NB4 (cell line): ENCODE measurements around the gene ZNF318.
A peak's percentile ranks its signal among the peaks of the same experiment; 100 is the strongest.
"Not testable (repeated sequence)": the region's sequence is repeated elsewhere in the genome, so short reads cannot be mapped to it uniquely, and the experiment has no call there.

Source experiments
- DNase-seq: peaks from one replicate; pipeline ENCODE4 v3.0.0; 2010; ENCODE audit warnings: low read depth
- H3K4me3 ChIP-seq: one replicate; pipeline ENCODE4 v1.5.1; 2011; ENCODE audit warnings: mild to moderate bottlenecking, low read depth, low read length, moderate library complexity
- CTCF ChIP-seq: IDR thresholded peaks from one replicate; pipeline ENCODE4 v1.5.1; 2012; ENCODE audit warnings: low read depth, low read length
- MAX ChIP-seq: IDR thresholded peaks from 2 replicates; pipeline ENCODE4 v1.6.1; 2011; ENCODE audit warnings: low read depth, low read length
- MYC ChIP-seq: IDR thresholded peaks from 2 replicates; pipeline ENCODE4 v1.6.1; 2011; ENCODE audit warnings: low read depth, low read length
- POLR2A ChIP-seq: IDR thresholded peaks from 2 replicates; pipeline ENCODE4 v1.6.1; 2011; ENCODE audit warnings: mild to moderate bottlenecking; ENCODE audit not compliant: insufficient read length; ENCODE audit errors: extremely low read depth

Gene ZNF318

GRCh38 chr6:43396408-43397149 is 27.1 kb upstream of the ZNF318 start:
- peak; percentile 21 for DNase-seq
- no peak overlapping the region for H3K4me3 ChIP-seq
- TF ChIP-seq POLR2A (no peak), MYC (no peak), MAX (no peak), CTCF (no peak)

GRCh38 chr6:43395776-43396175 is 26.3 kb upstream of the ZNF318 start:
- no peak for DNase-seq

DNA sequence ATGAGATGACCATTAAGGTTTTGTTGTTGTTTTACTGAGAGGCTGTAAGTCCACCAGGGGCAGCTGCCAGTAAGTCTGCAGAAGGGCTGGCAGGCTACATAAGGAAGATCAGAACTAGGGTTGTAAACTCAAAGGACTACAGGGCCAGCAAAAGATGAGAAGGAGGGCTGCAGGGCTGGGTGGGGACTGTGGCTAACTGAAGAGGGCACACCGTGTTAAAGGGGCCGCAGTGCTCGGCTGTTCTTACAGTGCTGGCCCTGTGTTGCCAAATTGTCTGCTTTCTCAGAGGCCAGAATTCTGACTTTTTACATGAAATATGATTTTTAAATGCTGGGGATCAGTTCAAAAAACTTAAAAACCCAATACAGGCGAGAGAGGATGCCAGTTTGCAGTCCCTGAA is 25.5 kb upstream of the ZNF318 start:
- no peak overlapping the region for H3K4me3 ChIP-seq
- DNase-seq: no peak
- TF ChIP-seq MYC (no peak), MAX (no peak), POLR2A (no peak), CTCF (no peak)

More at GRCh38 chr6:43395776-43396175, 26.3 kb upstream of the ZNF318 start:
- TF ChIP-seq MAX (no peak), POLR2A (no peak), CTCF (no peak), MYC (no peak)
- H3K4me3 ChIP-seq: no peak overlapping the region

- TF ChIP-seq MYC: no peak
- no peak for TF ChIP-seq CTCF
- no peak for TF ChIP-seq MAX
- no peak for TF ChIP-seq POLR2A
- peak; percentile 22 for DNase-seq
- no peak overlapping the region for H3K4me3 ChIP-seq
These were observed 24.2 kb upstream of the ZNF318 start for GRCh38 chr6:43393602-43394001.

DNA sequence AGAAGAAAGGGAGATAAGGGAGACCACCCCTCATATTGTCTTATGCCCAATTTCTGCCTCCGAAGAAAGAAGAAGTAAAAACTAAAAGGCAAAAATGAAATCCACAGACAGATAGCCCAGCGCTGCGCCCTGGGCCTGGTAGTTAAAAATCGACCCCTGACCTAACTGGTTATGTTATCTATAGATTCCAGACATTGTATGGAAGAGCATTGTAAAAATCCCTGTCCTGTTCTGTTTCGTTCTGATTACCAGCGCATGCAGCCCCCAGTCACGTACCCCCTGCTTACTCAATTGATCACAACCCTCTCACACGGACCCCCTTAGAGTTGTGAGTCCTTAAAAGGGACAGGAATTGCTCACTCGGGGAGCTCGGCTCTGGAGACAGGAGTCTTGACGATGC is 23.7 kb upstream of the ZNF318 start:
- not testable (repeated sequence) for DNase-seq, H3K4me3 ChIP-seq

- no peak for TF ChIP-seq POLR2A
- TF ChIP-seq CTCF: no peak
- no peak for TF ChIP-seq MYC
- no peak for TF ChIP-seq MAX
- H3K4me3 ChIP-seq: peak overlapping the region; percentile 32
- peak; percentile 65 for DNase-seq
These were observed 22.1 kb upstream of the ZNF318 start for GRCh38 chr6:43391440-43392031.

DNA sequence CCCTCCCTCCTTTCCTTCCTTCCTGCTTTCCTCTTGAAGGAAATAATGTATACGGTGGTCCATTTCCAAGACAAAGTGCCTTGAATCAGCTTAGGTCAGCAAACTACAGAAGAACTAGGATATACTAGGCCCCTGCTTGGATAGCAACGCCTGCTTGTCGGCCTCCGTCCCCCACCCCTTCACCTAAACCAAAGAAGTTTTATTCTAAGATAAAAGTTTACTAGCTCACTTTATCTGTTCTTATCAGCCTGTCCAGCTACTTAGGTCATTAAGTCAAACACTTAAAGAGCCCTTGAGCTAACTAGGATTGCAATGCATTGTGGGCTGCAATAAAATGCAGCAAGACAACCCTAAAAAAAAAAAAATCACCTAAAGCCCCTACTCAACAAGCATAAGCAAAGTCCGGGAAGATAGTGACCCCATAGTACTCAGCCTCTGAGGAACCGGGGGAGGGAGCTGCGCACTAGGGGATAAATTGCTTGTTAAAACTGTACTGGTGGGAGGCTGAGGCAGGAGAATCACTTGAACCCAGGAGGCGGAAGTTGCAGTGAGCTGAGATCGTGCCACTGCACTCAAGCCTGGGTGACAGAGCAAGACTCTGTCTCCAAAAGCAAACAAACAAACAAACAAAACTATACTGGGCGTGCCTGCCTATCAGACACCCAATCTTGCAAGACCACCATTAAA is 21.4 kb upstream of the ZNF318 start:
- peak; percentile 52 for DNase-seq
- peak overlapping the region; percentile 32 for H3K4me3 ChIP-seq
